ENCODE data around the gene ANKS6.

ANKS6 gene

DNA sequence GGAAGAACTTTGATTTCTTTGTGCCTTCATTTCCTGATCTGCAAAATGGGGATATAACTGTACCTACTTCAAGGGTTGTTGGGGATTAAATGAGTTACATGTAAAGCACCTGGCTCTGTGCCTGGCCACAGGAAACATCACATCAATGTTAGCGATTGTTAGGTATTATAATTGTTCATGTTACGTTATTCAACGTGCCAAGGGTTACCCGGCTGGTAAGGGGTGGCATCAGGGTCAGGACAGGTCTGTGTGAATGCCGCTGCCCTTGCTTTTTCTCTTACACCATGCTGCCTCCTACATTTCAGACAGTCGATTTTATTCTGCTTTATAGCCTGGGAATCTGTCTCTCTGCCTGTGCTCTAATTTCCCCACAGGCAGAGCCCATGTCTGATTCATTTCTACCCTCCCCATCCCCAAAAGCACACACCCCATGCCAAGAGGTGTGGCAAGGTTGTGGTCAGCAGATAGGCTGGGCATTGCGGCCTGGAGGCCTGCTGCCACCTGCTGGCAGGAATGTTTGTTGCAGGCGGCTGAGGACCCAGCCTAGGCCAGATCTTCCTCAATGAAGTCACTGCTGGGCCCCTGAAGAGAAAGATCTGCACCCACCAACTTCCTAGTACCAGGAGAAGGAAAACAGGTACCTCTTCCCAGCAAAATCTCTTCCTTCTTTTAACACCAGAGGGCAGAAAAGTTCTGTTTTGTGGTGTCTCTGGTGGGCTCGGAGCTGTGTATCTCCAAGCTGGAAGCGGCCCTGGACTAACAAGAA lies 5.3 kb downstream of the ANKS6 start:
- peak in 1 of 2 experiments; percentile 37 for DNase-seq

DNA sequence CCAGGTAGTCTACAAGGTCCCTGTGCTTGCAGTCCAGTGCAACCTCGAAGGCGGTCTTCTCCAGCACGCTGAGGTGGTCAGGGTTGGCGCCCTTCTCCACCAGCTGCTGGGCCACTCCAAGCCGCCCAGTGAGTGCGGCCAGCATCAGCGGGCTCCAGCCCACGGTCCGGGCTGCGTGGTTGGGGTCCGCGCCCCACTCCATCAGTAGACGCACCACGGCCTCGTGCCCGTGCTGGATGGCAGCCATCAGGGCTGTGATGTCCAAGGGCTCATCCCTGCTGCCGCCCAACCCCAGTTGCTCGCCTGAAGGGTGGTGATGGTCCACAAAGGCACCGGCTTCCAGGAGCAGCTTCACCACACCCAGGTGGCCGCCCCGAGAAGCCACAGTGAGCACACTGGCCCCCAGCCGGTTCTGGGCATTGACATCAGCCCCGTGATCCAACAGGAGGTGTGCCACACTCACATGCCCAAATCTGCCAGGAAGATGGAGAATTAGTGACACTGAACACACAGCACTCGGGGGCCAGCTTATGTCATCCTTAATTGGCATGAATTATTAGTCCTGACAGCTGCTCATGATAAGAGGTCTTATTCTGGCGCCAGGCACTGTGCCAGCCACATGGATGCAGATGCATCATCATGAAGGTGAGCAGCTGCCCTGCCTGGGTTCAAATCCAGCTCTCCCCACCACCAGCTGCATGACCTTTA lies 6.1 kb downstream of the ANKS6 start:
- no peak for DNase-seq

DNA sequence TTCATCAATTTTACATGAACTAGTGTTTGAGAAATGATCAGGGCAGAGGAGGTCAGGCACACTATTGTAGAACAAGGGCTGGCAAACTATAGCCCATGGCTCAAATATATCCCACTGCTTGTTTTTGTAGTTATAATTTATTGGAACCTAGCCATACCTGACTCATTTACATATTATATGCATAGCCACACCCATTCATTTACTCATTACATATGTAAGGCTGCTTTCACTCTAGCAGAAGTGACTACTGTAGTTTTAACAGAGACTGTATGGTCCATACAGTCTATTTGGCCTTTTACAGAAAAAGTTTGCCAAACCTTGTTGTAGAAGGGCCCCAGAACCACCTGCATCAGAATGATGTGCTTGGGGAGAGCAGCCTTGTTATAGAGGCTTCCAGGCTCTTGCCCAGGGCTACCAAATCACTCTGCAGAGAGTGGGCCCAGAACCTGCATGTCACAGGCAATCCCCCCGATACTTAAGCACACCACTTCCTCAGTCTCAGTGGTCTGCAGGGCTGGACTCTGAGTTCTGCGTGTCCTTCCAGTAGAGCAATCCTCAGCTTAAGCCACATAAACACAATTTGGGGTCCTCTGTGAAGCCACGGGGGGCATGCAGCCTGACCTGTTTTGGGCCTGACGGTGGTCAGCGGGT lies 6.7 kb downstream of the ANKS6 start:
- DNase-seq: no peak

DNA sequence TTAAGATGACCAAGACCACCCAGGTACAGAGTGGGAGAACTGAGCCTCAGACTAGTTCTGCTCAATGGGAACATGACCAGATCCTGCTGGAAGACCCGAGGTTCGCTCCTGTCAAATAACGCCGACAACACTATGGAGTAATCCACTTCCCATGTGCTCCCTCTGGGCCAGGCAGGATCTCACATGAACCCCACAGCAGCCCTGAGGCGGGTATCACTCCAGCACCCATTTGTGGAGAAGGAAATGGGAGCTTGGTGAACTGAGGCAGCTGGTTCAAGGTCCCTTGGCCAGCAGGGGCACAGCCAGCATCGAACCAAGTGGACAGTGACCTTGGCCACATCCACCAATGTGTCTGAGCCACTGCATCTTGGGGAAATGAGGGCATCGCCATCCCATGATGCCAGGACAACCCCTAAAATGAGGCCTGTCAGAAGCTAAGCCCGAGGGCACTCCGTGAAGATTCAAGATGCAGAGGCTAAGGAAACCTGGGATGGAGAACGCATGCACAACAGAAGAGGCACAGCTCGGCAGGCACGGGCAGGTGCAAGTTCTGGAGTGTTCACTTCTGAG lies 8.5 kb downstream of the ANKS6 start:
- no peak for DNase-seq

DNA sequence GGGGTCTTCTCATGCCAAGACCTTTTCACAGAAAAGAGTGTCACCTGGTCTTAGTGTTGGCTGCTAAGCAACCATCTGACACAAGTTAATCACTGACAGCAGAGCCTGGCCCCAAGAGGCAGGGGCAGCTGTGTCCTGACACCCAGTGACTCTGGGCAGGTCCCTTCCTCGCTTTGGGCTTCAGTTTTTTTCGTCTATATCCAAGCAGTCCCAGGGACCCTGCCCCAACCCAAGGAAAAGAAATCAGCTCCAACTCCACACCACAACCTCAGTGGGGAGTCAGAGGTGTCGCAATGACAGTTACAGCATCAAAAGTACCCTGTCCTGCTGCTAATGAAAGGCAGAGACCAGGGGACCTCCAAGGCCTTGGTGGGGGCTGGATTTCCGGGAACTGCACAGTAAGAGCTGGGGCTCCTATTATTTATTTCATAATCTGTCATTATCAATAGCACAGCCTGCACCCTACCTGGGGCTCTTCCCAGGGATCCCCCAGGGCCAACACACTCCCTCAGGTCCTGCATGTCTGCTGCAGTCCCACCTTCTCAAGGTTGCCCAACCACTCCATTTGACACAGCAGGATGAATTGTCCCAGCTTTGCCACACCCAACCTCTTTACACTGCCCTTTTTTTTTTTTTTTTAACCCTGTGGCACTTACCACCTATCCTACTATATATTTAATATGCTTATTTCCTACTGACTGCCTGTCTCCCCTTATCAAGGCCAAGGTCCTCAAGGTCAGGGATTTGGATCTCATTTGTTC lies 9.4 kb downstream of the ANKS6 start:
- DNase-seq: no peak

DNA sequence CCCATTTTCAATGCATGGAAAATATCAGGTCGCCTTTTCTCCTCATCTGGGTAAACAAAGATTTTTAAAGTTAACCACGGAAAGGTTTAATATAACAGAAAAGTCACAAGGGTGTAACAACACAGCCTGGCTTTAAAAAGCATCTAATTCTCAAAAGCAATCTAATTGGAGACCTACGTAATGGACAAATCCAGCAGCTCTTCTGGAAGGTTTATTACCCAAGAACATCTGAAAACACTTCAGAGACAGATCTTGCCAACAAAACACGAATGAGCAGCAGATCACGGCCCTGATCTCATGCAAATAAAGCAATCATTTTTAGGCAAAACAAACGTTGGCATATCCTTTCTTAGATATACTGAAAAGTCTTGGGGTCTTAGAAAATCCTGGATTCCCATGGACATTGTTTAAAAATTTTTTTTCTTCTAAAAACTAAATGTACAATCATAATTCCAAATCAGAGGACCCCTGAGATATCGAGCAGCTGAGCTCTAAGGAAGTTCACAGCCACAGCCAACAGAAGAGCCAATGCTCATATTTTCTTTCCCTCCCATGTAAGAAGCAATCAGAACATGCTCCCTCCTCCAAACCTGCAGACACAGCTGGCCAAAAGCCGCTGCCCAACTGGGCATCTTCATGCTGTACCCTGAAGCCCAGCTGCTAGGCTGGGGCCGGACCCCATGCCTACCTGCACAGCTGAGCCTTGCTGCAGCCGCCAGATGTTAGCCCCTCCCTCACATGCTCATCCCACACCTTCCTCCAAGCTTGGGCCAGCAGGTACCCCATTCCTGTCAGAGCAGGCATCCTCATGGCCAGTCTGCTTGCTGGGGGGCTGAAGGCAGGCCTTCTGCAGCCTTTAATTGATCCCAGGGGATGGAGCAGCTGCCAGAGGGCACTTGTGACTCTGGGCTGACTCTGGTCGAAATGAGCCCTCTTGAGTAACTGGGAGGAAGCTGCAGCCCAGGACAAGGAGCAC lies 11.2 kb downstream of the ANKS6 start:
- no peak for DNase-seq

DNA sequence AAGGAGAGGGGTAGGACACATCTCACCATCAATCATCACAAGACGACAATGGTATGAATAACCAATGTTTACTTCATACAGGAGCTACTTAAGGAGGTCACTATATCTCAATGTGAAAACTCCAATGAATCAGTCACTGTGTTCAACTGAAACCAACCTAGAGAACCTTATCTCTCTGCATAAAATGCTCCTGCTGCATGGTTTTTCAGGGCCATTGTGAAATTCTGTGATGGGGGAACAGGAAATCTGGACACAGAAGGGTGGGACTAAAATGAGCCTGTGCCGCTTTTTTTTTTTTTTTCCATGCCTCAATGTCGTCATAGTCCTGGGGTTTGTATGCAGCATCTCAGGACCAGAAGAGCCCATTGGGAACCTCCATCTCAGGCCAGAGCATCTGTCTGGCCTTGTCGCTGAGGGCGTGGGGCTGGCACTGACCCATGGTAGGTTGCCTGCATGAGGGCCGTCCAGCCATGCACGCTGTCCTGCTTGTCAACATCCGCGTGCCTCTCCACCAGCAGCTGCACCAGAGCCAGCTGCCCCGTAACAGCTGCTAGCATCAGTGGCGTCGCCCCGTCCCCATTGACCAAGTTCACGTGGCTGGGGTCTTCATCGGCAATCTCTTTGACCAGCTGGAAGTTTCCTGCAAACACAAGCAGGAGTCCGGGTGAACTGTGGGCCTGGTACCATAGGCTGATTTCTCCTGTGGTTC lies 12.7 kb downstream of the ANKS6 start:
- DNase-seq: no peak

DNA sequence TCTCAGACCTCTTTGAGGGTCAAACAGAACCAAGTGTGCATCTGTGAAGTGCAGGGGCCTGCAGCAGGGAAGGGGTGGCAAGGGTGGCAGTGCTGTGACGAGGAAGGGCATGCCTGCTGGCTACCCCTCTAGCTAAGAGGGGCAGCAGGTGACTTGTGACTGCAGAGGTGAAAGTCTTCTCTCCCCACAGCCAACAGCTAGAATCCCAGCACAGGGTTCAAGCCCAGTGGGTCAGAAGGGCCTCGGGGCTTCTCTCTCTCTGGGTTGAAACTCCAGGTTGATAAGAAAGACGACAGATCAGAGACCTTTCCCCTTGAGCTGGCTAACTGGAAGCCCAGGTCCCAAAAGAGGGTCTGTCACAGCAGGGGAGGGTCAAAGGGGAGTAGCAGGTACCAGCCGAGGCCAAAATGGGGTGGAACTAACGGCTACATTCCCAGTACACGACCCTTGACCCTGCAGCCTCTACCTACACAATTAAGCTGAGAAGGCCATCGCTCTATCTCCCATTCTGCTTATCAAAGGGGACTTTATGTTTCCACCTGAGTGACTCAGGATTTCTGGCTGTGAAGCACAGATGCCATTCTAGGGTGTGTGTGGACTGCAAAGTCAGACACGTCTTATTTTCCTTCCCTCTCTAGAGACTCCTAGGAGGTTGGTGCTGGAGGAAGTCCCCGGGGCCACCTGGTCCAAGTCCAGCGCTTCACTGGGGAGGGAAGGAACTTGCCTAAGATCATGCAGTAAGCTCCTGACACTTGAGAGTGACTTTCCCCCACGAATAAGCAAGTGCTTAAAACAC lies 14.6 kb downstream of the ANKS6 start:
- DNase-seq: no peak

DNA sequence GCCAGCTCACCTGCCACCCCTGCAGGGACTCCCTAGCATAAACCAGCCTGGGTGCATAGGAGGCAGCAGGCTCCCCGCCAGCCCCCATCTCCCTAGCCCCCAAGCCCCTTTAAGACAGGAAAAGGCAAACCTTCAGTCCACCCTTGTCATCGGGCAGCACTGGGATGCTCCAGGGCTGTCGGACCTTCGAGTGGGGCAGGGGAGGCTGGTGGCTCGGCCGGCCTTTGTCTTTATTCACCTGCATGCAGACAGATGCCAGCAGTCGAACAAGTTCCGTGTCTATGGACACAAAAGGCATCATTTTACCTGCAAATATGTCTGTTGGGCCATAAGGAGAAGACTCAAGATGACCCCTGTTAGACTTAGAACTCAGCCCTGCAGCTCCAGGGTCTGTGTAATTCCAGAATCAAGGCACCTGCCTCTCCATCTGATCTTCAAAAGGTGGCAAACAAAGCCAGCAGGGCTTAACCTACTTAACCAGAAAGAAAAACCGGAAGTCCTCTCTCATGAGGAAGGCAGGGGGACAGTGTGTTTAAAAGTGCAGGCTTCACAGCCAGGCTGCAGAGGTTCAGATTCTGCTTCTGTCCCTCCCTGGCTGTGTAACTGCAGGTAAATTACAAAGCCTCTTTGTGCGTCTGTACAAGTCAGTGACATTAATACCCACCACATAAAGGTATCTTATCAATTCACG lies 16.2 kb downstream of the ANKS6 start:
- DNase-seq: no peak

DNA sequence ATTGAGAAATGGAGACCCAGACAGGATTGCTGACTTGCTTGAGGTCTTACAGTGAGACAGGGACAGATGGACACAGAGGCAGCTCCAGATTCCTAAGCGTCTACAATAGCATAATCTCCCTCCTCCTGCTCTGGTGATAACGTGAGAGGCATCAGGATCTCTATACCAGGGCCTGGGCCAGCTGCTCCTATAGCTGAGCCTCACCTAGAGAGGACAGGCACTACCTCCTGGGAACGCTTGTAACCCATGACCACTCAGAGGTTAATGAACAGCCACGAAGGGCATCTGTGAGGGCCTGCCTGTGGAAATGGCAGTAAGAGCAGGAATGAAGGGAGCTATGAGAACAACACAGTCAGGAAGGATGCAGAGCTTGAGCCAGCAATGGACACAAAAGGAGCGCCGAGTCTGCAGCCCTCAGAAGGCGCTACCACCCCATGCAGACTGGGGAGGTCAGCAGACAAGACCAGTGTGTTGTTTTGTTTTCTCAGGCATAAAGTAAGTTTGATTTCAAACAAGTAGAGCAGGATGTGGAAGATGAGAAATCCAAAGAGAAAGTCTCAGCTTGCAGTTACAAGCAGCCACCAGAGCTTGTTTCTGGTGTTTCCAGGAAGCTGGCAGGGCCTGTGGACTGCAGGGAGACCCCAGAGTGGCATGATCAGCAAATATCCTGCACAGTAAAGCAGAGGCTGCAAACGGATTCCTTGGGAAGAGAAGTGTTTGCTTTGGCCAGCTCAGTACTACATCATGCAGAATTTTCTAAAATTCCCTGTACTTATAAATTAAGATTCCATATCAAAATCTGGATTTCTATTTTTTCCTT lies 17.4 kb downstream of the ANKS6 start:
- no peak for DNase-seq

DNA sequence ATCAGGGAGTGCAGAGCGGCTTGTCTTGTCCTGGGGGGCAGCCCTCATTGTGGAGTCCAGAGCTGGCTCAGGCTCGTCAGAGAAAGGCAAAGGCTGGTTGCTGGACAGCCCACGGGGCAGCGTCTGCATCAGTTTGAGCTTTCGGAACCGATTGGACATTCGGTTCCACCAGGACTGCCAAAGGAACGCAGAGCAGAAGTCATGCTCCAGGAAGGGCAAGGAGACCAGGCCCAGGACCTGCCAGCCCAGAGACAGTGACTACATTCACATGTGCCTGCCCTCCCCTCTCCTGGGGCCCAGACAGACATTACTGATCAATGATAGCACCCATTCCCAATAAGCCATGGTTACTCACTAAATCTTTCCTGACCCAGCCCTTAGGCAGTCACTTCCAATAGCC lies 18.1 kb downstream of the ANKS6 start:
- DNase-seq: no peak

DNA sequence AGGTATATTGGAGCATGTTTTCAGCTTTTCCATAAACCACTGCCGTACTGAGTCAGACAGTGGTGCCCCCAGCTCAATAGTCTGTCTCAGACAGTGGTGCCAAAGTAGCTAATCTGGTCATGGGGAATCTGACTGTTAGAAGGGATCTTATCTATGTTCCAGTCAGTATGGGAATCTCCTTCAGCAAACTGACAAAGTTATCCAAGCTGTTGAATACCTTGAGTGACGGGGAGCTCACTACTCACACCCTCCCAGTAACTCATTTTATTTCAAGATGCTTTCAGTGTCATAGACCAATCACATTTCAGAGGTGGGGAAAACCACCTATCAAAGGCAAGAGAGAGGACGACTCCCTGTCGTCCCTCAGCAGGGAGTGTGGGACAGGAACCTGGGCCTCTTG lies 18.7 kb downstream of the ANKS6 start:
- DNase-seq: no peak

DNA sequence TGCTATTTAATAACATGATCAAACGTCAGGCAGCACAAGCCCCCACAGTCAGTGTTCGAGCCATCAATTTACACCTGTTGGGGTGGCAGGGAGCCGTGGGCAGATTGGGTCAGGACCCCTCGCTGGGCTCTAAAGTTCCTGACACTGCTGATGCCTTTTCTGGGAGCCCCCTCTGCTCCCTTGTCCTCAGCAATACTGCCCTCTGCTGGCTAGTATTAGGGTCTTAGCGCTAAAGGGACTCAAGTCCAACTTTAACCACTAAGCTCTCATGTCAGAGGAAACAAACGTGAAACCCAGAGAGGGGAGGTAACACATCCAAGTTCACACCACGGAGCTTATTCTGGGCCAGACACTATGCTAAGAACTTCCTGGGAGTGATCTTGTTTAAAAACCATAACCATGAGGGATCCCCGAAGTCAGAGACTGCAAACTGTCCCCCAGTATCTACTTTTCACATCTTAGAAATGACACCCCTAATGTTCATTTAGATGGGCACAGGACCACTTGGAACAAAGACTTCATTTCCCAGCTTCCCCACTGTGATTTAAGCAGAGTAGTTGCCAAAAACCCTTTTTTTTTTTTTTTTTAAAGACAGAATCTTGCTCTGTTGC lies 20.4 kb downstream of the ANKS6 start:
- peak; percentile 12 to 67 for DNase-seq

DNA sequence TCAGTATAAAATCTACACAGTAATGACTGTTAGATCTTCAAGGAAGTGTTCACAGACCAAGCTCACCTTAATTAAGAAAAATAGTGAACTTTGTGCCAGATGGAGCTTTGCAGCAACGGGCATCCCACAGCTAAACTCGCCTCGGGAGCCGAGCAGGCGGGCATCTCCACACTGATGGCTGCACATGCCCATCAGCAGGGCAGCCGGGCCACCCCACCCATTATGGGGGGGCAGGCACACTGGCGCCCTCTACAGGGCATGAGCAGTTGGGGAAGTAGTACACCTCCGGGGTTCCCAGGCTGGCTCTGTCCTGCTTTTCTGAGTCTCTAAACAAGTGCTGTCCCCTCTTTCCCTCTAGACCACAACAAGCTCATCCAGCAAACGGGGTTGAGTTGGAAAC lies 21.6 kb downstream of the ANKS6 start:
- DNase-seq: no peak

DNA sequence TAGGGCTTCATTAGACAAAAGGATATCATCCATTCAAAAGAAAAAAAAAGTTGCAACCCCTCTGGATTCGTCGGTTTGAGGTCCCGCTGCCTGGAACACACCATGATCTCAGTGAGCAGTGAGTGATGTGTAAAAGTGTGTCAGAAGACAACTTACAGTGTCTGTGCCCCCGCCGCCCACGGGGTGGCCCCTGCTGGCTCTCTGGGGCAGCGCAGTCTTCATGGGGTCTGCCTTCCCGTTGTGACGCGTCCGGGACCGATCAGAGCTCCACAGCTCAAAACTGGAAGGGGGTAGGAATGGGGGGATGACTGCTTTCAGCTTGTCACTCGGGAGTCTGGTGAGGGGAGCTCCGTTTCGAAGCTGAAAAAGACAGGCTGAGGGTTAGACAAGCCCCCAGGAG lies 22.6 kb downstream of the ANKS6 start:
- no peak for DNase-seq

DNA sequence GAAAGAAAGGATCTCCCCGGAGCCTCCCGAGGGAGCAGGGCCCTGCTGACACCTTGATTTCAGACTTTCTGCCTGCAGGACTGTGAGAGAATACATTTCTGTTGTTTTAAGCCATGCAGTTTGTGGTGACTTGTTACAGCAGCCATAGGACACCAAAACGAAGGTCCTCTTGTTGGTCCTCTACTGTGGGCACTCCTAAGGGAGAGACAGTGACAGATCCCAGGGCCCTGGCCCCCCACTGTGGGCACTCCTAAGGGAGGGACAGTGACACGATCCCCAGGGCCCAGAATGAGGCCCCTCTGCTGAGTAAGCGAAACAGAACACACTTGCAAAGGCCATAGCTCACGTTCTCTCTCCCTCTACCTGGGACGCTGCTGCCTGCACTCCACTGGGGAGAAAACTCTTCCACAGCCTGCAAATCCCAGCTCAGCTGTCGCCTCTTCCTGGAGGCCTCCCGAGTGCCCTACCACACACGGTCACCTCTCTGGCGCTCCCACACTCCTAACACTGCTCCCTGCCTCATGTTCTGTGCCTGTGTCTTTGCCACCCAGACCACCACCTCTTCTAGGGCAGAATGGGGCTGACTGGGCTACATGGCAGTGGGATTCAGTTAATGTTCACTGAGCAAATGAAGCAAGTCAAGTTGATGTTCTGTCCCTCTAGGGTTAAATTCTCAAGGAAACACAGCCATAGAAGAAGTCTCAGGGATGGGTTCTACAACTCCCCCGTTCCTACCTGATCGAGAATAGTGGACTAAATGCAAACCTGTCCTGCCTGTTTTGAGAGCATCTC lies 23.8 kb downstream of the ANKS6 start:
- no peak for DNase-seq

DNA sequence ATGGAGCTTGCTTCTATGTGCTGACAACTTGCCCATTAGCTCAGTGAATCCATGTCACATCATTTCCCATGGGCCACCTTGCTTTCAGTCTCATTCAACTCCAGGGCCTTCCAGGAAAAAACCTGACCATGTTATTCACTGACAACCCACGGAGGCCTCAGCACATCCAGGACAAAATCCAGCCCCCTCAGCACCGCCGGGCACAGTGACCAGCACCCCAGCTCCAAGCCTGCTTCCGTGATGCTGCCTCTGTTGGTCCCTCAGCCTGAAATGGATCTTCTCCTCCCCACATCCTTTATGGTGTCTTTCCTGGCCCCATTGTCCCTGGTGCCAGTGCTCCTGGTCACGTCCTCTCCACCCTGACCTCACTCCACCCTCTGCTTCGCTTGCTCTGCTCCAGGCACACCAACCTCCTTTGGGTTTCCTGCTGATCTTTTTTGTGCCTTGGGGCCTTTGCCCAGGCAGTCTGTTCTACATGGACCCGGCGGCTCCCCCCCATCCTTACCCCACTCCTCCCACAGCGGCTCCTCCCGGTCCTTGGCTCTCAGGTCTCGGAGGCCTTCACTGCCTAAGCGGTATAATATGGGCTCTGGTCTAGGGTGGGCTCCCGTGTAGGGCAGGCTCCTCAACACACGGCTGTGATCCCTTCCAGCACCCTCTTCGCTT lies 25.0 kb downstream of the ANKS6 start:
- no peak for DNase-seq
